Epithelial cell of prostate (primary cell): ENCODE measurements around the gene PEX26.
"Not testable (repeated sequence)": the region's sequence is repeated elsewhere in the genome, so short reads cannot be mapped to it uniquely, and the experiment has no call there.

Experiments used
- DNase-seq: peaks from one replicate; pipeline ENCODE4 v3.0.0-alpha.2; 2011; ENCODE audit warnings: low read depth, low spot score
- H3K27ac ChIP-seq: fragments of 450-650 bp; 2 replicates; pipeline ENCODE4 v1.5.1; 2017; ENCODE audit warnings: mild to moderate bottlenecking

Gene PEX26

DNA sequence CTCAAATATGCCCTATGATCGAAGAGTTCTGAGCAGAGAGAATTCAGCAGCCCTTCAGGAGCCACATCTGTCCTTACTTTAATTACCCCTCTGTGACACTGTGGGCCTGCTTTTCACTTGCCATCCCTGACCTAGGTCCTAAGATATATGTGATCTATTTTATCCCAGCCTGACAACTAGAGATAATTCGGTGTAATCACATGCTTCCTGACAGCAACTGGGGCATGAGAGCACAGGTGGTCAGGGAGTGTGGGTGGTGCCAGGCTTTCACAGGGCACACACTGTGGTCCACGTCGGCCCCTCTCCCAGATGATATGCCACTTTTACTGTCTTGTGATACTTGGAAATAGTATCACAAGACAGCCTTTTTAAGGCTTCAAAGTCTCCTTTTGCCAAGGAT is 36.7 kb downstream of the PEX26 start:
- H3K27ac ChIP-seq, result no peak overlapping the region
- no peak for DNase-seq

DNA sequence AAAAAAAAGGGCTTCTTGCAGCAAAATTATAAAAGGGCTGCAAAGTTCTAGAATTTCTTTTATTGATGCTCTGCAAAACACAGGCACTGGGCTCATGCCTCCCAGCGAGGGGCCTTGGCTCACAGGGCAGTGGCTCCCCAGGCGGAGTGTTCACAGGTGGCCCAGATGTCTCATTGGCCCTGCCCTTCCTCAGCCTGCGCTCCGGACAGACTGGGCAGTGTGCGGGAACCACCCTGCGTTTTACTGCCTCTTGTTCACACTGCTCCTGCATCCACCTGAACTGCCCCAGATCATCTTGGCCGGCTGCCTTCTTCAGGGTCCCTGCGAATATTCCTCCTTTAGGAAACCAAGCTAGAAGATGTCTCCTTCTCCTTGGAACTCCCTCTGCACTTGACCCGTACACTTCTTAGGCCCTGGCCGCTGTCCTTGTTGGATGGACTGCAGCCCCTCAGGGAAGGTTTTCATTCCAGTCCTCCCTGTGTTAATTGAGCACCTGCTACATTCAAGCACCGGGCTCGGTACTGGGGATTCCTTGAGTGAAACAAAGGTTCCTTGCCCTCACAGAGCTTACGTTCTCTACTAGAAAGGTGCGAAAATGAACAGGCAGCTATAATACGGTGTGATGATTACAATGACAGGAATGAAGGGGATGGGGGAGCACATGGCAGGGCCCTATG is 37.3 kb downstream of the PEX26 start:
- no peak overlapping the region for H3K27ac ChIP-seq
- no peak for DNase-seq

GRCh38 chr22:18115906-18116371 is 38.1 kb downstream of the PEX26 start:
- no peak overlapping the region for H3K27ac ChIP-seq
- no peak for DNase-seq

GRCh38 chr22:18116634-18117033 is 38.8 kb downstream of the PEX26 start:
- DNase-seq, result no peak
- H3K27ac ChIP-seq, result no peak overlapping the region

GRCh38 chr22:18118345-18118915 is 40.6 kb downstream of the PEX26 start:
- no peak for DNase-seq
- no peak overlapping the region for H3K27ac ChIP-seq

DNA sequence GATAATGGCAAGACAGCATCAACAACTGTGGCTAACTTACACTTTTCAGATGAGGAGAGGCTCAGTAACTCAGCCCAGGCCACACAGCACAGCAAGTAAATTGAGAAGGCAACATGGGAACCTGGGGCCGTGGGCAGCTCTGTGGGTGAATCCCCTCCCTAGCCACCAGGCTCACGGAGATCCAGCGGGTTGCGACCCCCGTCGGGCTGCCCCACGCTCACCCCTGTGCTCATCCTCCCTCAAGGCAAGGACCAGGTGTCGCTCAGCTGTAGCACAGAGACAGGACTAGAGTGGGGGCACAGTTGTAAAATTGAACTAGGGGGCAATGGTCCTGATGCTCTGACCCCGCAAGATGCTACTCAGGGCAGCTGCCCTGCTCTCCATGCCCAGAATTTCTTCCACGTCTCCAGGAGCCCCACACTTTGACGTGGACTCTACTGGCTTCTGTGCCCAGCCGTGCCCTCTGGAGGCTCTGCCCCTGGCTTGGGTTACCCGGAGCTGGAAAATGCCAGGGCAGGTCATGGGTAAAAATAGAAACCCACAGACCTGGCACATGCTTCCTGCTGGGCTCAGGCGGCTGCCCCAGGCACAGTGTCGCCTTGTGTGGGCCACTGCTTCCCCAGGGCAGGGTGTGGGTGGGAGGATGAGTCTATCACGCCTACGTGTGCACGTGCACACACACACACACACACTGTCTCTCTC is 41.8 kb downstream of the PEX26 start:
- no peak for DNase-seq
- H3K27ac ChIP-seq, result no peak overlapping the region

DNA sequence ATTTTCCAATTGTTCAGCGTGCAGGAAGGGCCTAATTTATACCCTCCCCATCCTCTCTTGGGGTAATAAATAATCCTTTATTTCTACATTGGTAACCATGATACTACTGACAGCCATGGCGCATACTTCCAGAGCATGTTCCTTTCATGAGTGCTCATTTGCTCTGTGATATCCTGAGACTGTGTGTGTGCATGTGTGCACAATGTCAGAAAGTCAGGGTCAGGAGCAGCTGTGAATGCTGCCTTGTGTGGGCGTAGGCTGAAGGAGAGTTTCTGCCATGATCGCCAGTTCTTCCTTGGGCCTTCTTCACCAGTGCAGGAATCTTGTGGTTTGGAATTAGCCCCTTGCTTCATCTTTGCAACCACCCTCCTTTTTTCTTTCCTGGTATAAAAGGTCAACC is 43.1 kb downstream of the PEX26 start:
- DNase-seq, result no peak
- no peak overlapping the region for H3K27ac ChIP-seq

GRCh38 chr22:18121506-18121905 is 43.7 kb downstream of the PEX26 start:
- no peak for DNase-seq
- no peak overlapping the region for H3K27ac ChIP-seq

DNA sequence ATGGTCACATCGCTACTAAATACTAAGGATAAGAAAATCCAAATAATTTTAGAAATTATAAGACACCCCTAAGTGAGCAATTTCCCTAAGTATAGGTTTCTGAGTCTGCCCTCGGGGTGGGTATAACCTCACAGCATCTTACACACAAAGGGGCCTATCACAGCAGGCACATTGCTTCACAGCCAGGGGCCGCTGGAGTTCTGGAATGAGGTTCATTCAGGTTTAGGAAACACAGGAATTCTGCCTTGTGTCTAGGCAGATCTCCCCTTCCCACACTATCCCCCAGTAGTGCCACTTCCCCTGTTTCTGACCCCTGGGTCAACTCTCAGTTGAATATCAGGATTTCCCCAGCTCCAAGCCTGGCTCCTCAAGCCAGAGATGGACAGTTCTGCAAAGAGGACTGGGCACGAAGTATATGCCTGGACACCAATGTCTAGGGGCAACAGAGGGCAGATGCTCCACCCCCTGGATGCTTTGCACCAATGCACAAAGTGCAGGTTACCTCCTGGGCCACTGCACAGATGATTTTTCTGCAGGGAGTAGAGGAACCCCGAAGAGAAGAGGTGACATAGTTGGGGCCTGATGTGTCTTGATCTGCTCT is 44.3 kb downstream of the PEX26 start:
- no peak overlapping the region for H3K27ac ChIP-seq

GRCh38 chr22:18123476-18124025 is 45.8 kb downstream of the PEX26 start:
- not testable (repeated sequence) for DNase-seq, H3K27ac ChIP-seq

More for the DNA sequence above, 44.3 kb downstream of the PEX26 start:
- DNase-seq, result no peak

DNA sequence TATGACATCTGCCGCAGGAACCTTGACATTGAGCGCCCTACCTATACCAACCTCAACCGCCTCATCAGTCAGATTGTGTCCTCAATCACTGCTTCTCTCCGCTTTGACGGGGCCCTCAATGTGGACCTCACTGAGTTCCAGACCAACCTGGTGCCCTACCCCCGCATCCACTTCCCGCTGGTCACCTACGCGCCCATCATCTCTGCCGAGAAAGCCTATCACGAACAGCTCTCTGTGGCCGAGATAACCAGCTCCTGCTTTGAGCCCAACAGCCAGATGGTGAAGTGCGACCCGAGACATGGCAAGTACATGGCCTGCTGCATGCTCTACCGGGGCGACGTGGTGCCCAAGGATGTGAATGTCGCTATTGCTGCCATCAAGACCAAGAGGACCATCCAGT is 48.8 kb downstream of the PEX26 start:
- H3K27ac ChIP-seq, result no peak overlapping the region
- DNase-seq, result no peak

DNA sequence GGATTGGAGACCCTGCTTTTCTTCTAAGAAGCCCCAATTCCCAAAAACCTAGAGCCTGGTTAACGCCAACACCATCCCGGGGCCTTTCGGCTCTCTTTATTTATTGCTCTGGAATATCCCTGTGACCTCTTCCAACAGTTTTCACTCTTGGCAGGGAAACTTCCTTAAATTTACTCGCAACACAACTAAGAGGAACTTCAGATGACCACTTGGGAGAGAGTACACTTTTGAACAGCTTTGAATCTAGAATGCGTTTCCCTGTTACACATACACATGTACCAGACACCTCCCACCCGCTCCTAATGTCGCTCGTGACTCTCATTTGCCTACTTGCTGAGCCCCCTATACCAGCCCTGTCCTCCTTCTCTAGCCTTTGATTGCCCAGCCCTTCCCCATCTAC is 52.2 kb downstream of the PEX26 start:
- no peak for DNase-seq
- H3K27ac ChIP-seq, result no peak overlapping the region

GRCh38 chr22:18130699-18131429 is 53.1 kb downstream of the PEX26 start:
- H3K27ac ChIP-seq, result no peak overlapping the region
- DNase-seq, result no peak

- H3K27ac ChIP-seq, result no peak overlapping the region
- no peak for DNase-seq
Measured at GRCh38 chr22:18133452-18133851, 55.7 kb downstream of the PEX26 start.

- DNase-seq, result no peak
- H3K27ac ChIP-seq, result no peak overlapping the region
Measured at GRCh38 chr22:18136563-18137320, 59.0 kb downstream of the PEX26 start.

DNA sequence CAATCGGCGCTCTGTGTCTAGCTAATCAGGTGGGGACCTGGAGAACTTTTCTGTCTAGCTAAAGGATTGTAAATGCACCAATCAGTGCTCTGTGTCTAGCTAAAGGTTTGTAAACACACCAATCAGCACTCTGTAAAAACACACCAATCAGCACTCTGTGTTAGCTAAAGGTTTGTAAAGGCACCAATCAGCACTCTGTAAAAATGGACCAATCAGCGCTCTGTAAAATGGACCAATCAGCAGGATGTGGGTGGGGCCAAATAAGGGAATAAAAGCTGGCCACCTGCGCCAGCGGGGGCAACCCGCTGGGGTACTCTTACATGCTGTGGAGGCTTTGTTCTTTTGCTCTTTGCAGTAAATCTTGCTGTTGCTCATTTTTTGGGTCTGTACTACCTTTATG is 63.2 kb downstream of the PEX26 start:
- not testable (repeated sequence) for DNase-seq, H3K27ac ChIP-seq

- no peak for DNase-seq
- no peak overlapping the region for H3K27ac ChIP-seq
Measured at GRCh38 chr22:18144105-18144504, 66.3 kb downstream of the PEX26 start.

DNA sequence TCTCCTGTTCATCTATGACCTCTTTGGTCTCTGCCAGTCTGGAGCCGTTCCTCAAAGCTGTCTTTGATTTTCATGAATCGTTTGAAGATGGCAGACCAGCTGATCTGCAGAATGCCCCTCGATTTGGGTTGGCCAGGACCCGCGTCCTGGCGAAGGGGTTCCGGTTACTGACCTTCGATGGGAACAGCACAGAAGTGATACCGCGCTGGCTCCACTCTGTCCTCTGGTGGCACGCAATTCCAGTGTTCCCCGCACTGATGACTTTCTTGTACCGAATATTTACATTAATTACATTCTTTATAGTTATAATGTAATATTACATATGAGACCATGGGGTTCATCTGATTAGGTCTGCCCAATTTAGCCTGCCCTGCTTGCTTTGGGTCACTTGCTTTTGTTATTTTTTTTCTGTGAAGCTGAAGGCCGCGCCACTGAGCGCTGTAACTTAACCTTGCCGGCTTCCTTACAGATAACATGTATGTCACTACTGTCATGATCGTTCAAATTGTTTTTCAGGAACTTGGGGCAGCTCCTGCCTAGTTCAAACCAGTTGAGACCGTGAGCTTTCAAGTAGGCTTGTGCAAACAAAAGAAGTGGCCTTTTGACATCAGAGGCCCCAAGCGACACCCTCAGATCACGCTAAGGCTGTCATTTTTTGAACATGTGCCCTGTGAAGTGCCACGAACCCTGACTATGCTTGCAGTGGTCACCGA is 68.0 kb downstream of the PEX26 start:
- H3K27ac ChIP-seq, result no peak overlapping the region
- DNase-seq, result no peak

- DNase-seq, result no peak
Measured at GRCh38 chr22:18146389-18146753, 68.6 kb downstream of the PEX26 start.

More at GRCh38 chr22:18146389-18146753, 68.6 kb downstream of the PEX26 start:
- no peak overlapping the region for H3K27ac ChIP-seq
